ENCODE results near the gene PLD5. TPM values are rescaled to one million over a fixed set of nuclear protein-coding genes. Genes with fewer than 3 reads are reported as not detected.

The PLD5 gene
- total RNA-seq, 4 donors from 2014 or later = 0.33 to 0.54 TPM; not detected in 2

GRCh38 chr1:242455052-242455361, 69.5 kb downstream of the PLD5 start:
- H3K9me3 ChIP-seq = no peaks in the 10 kb centered on the region
- intact Hi-C loops (cut with DNase I) = no loop called here
- no peaks in the 10 kb centered on the region for H3K4me1 ChIP-seq
- H3K4me3 ChIP-seq (replicated peaks in 1 of 3) = no peak overlapping the region
- no peak overlapping the region for H3K27ac ChIP-seq
- no peaks in the 10 kb centered on the region for H3K27me3 ChIP-seq
- H3K36me3 ChIP-seq = no peaks in the 10 kb centered on the region
- no peak for DNase-seq
- 0 to 3% methylated on average over 1 of the region's 1 CpG for WGBS, 2 donors
- TF ChIP-seq POLR2A (IDR thresholded peaks at IDR 0.05) = no peak
- TF ChIP-seq, protein P1, sequence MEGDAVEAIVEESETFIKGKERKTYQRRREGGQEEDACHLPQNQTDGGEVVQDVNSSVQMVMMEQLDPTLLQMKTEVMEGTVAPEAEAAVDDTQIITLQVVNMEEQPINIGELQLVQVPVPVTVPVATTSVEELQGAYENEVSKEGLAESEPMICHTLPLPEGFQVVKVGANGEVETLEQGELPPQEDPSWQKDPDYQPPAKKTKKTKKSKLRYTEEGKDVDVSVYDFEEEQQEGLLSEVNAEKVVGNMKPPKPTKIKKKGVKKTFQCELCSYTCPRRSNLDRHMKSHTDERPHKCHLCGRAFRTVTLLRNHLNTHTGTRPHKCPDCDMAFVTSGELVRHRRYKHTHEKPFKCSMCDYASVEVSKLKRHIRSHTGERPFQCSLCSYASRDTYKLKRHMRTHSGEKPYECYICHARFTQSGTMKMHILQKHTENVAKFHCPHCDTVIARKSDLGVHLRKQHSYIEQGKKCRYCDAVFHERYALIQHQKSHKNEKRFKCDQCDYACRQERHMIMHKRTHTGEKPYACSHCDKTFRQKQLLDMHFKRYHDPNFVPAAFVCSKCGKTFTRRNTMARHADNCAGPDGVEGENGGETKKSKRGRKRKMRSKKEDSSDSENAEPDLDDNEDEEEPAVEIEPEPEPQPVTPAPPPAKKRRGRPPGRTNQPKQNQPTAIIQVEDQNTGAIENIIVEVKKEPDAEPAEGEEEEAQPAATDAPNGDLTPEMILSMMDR (IDR thresholded peaks at IDR 0.05) = no peak

- 35 to 38% methylated on average over 9 of the region's 9 CpGs for WGBS, 2 donors
- intact Hi-C loops (cut with DNase I) = no loop called here
- no peak for TF ChIP-seq POLR2A (IDR thresholded peaks at IDR 0.05)
- TF ChIP-seq, protein P1 (IDR thresholded peaks at IDR 0.05) = peak in 4 of 6 experiments; percentile 8 to 59 (median 36)
- Histone ChIP-seq H3K4me1 (no peaks in the 10 kb centered on the region), H3K9me3 (no peaks in the 10 kb centered on the region), H3K4me3 (replicated peaks in 1 of 3) (no peak overlapping the region), H3K27me3 (no peaks in the 10 kb centered on the region), H3K36me3 (no peaks in the 10 kb centered on the region), H3K27ac (no peak overlapping the region)
- DNase-seq = no peak
Measured at GRCh38 chr1:242454262-242455051, 70.0 kb downstream of the PLD5 start.

DNA sequence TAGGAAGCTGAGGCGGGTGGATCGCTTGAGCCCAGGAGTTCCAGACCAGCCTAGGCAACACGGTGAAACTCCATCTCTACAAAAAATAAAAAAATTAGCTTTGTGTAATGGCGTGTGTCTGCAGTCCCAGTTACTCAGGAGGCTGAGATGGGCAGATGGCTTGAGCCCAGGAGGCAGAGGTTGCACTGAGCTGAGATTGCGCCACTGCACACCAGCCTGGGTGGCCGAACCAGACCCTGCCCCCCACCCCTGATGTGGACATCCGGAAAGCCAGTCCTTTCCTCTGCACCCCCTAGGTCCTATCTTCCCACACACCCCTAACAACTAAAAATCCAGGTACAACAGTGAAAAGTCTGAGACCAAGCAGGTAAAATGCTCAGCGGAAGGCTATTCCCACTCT, 71.9 kb downstream of the PLD5 start:
- Histone ChIP-seq H3K36me3 (no peaks in the 10 kb centered on the region), H3K27ac (no peak overlapping the region), H3K4me1 (no peaks in the 10 kb centered on the region), H3K4me3 (replicated peaks in 1 of 3) (no peak overlapping the region), H3K27me3 (no peaks in the 10 kb centered on the region), H3K9me3 (no peaks in the 10 kb centered on the region)
- intact Hi-C loops (cut with DNase I) = no loop called here
- no peak for DNase-seq
- no peak for TF ChIP-seq POLR2A (IDR thresholded peaks at IDR 0.05)
- TF ChIP-seq, protein P1 (IDR thresholded peaks at IDR 0.05) = no peak
- 81 to 86% methylated on average over 8 of the region's 8 CpGs for WGBS, 2 donors

GRCh38 chr1:242449661-242450060, 74.8 kb downstream of the PLD5 start:
- DNase-seq = no peak
- intact Hi-C loops (cut with DNase I) = no loop called here
- Histone ChIP-seq H3K27me3 (no peaks in the 10 kb centered on the region), H3K9me3 (no peaks in the 10 kb centered on the region), H3K4me3 (replicated peaks in 1 of 3) (no peak overlapping the region), H3K36me3 (no peaks in the 10 kb centered on the region), H3K4me1 (no peaks in the 10 kb centered on the region), H3K27ac (no peak overlapping the region)
- 44 to 51% methylated on average over 9 of the region's 9 CpGs for WGBS, 2 donors
- TF ChIP-seq POLR2A (IDR thresholded peaks at IDR 0.05) = no peak
- TF ChIP-seq, protein P1 (IDR thresholded peaks at IDR 0.05) = no peak

DNA sequence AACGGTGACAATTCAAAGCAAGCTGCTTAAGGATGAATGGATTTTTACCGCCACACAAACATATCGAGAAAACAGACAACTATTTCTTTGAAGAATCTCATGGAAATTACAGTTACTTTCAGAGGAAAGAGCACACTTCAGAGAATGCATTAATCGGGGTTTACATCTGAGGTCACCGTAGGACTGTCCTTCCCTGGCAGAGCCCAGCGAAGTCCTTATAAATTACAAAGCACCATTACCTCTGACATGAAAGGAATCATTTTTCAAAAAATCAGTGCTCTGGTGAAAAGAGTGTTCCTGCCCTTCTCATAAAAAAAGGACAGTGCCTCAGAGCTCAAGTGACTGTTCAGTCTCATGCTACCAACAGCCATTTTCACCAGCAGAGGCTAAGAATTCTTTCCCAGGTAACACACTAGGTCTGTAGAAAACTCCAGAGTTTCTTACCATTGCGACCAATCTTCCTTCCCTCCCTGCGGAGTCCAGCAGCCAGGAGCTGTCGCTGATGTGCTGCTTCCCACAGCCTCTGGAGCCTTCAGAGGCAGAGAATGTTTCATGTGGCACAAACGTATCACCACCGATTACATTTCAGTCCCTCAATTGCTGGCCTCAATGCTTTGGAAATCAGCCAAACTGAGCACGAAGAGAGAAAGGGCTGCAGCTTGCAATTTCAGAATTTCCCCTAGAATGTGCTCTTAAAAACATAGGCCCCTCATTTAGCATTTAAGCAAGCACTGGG, 75.4 kb downstream of the PLD5 start:
- Histone ChIP-seq H3K27ac (no peak overlapping the region), H3K4me3 (replicated peaks in 1 of 3) (no peak overlapping the region), H3K36me3 (no peaks in the 10 kb centered on the region), H3K27me3 (no peaks in the 10 kb centered on the region), H3K4me1 (no peaks in the 10 kb centered on the region), H3K9me3 (no peaks in the 10 kb centered on the region)
- intact Hi-C loops (cut with DNase I) = no loop called here
- no peak for TF ChIP-seq POLR2A (IDR thresholded peaks at IDR 0.05)
- TF ChIP-seq, protein P1 (IDR thresholded peaks at IDR 0.05) = no peak
- 28 to 32% methylated on average over 12 of the region's 12 CpGs for WGBS, 2 donors
- DNase-seq = no peak
